Gastrocnemius medialis (tissue), 4 donors: Measurements from ENCODE around the gene NUP85. TPM values are rescaled to one million over a fixed set of nuclear protein-coding genes. Genes with fewer than 3 reads are reported as not detected.
A peak's percentile ranks its signal among the peaks of the same experiment; 100 is the strongest.
"Not testable (repeated sequence)": the region's sequence is repeated elsewhere in the genome, so short reads cannot be mapped to it uniquely, and the experiment has no call there.

Source experiments
- ATAC-seq, 2 donors: fragments of 150-250 bp; one replicate each; pipeline ENCODE4 v1.9.1; 2016
- DNase-seq, 2 donors: peaks; one replicate each; pipeline ENCODE4 v3.0.0-alpha.2; 2019
- H3K27ac ChIP-seq, 4 donors: fragments of 200-600 bp; sonication (generic); 1 replicate in 1 of 4; 2 replicates in 3 of 4; pipeline ENCODE4 v1.5.1; 2016 to 2018; ENCODE audit warnings: mild to moderate bottlenecking in 2 of 4, moderate library complexity in 1 of 4
- H3K27me3 ChIP-seq, 3 donors: fragments of 200-600 bp; sonication (generic) in 2 of 3; 1 replicate in 1 of 3; 2 replicates in 2 of 3; pipeline versions ENCODE4 v1.5.1 to v1.6.0; 2016 to 2019; ENCODE audit warnings: mild to moderate bottlenecking in 1 of 3, moderate library complexity in 1 of 3
- H3K36me3 ChIP-seq, 2 donors: fragments of 200-600 bp; sonication (generic) in 1 of 2; one replicate each; pipeline ENCODE4 v1.5.1; 2017 to 2018
- H3K4me1 ChIP-seq, 2 donors: fragments of 200-600 bp; sonication (generic) in 1 of 2; one replicate each; pipeline ENCODE4 v1.5.1; 2016 to 2017; ENCODE audit warnings: mild to moderate bottlenecking in 2 of 2
- H3K4me3 ChIP-seq, 4 donors: fragments of 200-600 bp; sonication (generic) in 3 of 4; 1 replicate in 1 of 4; 2 replicates in 3 of 4; pipeline ENCODE4 v1.5.1; 2016 to 2019; ENCODE audit warnings: mild to moderate bottlenecking in 2 of 4
- H3K9me3 ChIP-seq, 3 donors: fragments of 200-600 bp; sonication (generic) in 2 of 3; 1 replicate in 1 of 3; 2 replicates in 2 of 3; pipeline ENCODE4 v1.5.1; 2016 to 2019
- CTCF ChIP-seq, 5 experiments: fragments of 450-650 bp in 3 of 5; fragments of 200-600 bp in 2 of 5; sonication (generic) in 2 of 5; IDR thresholded peaks in 4 of 5; conservative IDR thresholded peaks in 1 of 5; 1 replicate in 4 of 5; 2 replicates in 1 of 5; pipeline ENCODE4 v1.5.1; 2016 to 2019; ENCODE audit warnings: antibody characterized with exemption in 5 of 5, mild to moderate bottlenecking in 3 of 5, moderate library complexity in 3 of 5
- POLR2A ChIP-seq, 2 donors: fragments of 450-650 bp; IDR thresholded peaks; one replicate each; pipeline ENCODE4 v1.6.1; 2017; ENCODE audit warnings: antibody characterized with exemption in 2 of 2, mild to moderate bottlenecking in 2 of 2, moderate library complexity in 2 of 2
- in situ Hi-C, 4 donors: fragments of 200-750 bp; cut with MboI; loops; one replicate each; pipeline versions ENCODE4 v1.15.0 to v1.8.0; 2017; ENCODE audit warnings: low sequenced_read_pairs in 4 of 4
- intact Hi-C: fragments of 100-400 bp; cut with DNase I; formaldehyde crosslinking; loops from one replicate; pipeline ENCODE4 v1.15.1; 2023; ENCODE audit warnings: low total_unique reads
- total RNA-seq, 4 donors: library from RNA; depleted of rRNA; stranded (reverse); fragments of >200 nt; gene quantifications; one replicate each; pipeline versions ENCODE4 v1.1.0 to v1.2.3, GENCODE V29; 2016

Gene NUP85
- total RNA-seq, 4 donors from 2014 or later, result 9.4 to 27.7 (median 13.6) TPM

GRCh38 chr17:75250009-75250471, 44.6 kb downstream of the NUP85 start:
- Histone ChIP-seq H3K4me1 (peaks cover 18 to 20% of the 10 kb centered on the region in 2 donors), H3K9me3 (no peaks in the 10 kb centered on the region), H3K27me3 (no peaks in the 10 kb centered on the region), H3K4me3 (peak overlapping the region in 2 of 4 donors; percentile 10 to 22), H3K27ac (peak overlapping the region; percentile 46 to 59 (median 50)), H3K36me3 (peaks cover 0 to 15% of the 10 kb centered on the region in 2 donors)
- TF ChIP-seq POLR2A (IDR thresholded peaks at IDR 0.05), result no peak
- no peak for TF ChIP-seq CTCF (IDR thresholded peaks at IDR 0.05 in 4 of 5, conservative IDR thresholded peaks at IDR 0.05 in 1 of 5)
- in situ Hi-C loops, result no loop called here
- DNase-seq, result no peak
- peak; percentile 52 to 77 for ATAC-seq
- intact Hi-C loops, result no loop called here

GRCh38 chr17:75252039-75252816, 46.7 kb downstream of the NUP85 start:
- no peak for ATAC-seq
- H3K27me3 ChIP-seq, result no peaks in the 10 kb centered on the region
- H3K4me3 ChIP-seq, result no peak overlapping the region
- no peaks in the 10 kb centered on the region for H3K9me3 ChIP-seq
- DNase-seq, result no peak
- peaks cover 18 to 20% of the 10 kb centered on the region in 2 donors for H3K4me1 ChIP-seq
- no peak overlapping the region for H3K27ac ChIP-seq
- no peaks in the 10 kb centered on the region for H3K36me3 ChIP-seq
- intact Hi-C loops (no loop called here), in situ Hi-C loops (no loop called here)
- TF ChIP-seq CTCF (IDR thresholded peaks at IDR 0.05 in 4 of 5, conservative IDR thresholded peaks at IDR 0.05 in 1 of 5) (no peak), POLR2A (IDR thresholded peaks at IDR 0.05) (no peak)

- DNase-seq, H3K27me3 ChIP-seq, intact Hi-C loops, H3K4me3 ChIP-seq, ATAC-seq, H3K9me3 ChIP-seq, H3K36me3 ChIP-seq, in situ Hi-C loops: not testable (repeated sequence)
- H3K27ac ChIP-seq, result peak overlapping the region in 3 of 4 donors; percentile 43 to 48 (median 47)
- peaks cover 11 to 27% of the 10 kb centered on the region in 2 donors for H3K4me1 ChIP-seq
Observed at GRCh38 chr17:75255954-75256698, 50.6 kb downstream of the NUP85 start.

GRCh38 chr17:75257228-75257627, 51.7 kb downstream of the NUP85 start:
- H3K27ac ChIP-seq, in situ Hi-C loops, H3K27me3 ChIP-seq, H3K4me3 ChIP-seq, DNase-seq, ATAC-seq, H3K36me3 ChIP-seq, H3K9me3 ChIP-seq, intact Hi-C loops: not testable (repeated sequence)
- peaks cover 11 to 28% of the 10 kb centered on the region in 2 donors for H3K4me1 ChIP-seq

GRCh38 chr17:75260641-75261335, 55.3 kb downstream of the NUP85 start:
- H3K4me1 ChIP-seq, result peaks cover 21 to 40% of the 10 kb centered on the region in 2 donors

More at GRCh38 chr17:75260641-75261335, 55.3 kb downstream of the NUP85 start:
- no peaks in the 10 kb centered on the region for H3K9me3 ChIP-seq
- TF ChIP-seq POLR2A (IDR thresholded peaks at IDR 0.05) (no peak), CTCF (IDR thresholded peaks at IDR 0.05 in 4 of 5, conservative IDR thresholded peaks at IDR 0.05 in 1 of 5) (peak in 1 of 5 experiments; percentile 21)
- H3K27me3 ChIP-seq, result no peaks in the 10 kb centered on the region
- in situ Hi-C loops (no loop called here), intact Hi-C loops (loop anchor here (10.0 kb wide), 1 partner anchor 254 kb away; the partner anchor contains the start of genes CASKIN2 and TSEN54)
- peak in 1 of 2 donors; percentile 1 for ATAC-seq
- peaks cover 0 to 26% of the 10 kb centered on the region in 2 donors for H3K36me3 ChIP-seq
- H3K27ac ChIP-seq, result peak overlapping the region; percentile 95 to 99 (median 98)
- DNase-seq, result no peak
- H3K4me3 ChIP-seq, result peak overlapping the region; percentile 94 to 100 (median 98)
